ENCODE results near the gene HAUS3. TPM values are rescaled to one million over a fixed set of nuclear protein-coding genes. Genes with fewer than 3 reads are reported as not detected.

HAUS3 gene
- total RNA-seq, 2 experiments from 2014 or later = 18.0 to 18.1 TPM

DNA sequence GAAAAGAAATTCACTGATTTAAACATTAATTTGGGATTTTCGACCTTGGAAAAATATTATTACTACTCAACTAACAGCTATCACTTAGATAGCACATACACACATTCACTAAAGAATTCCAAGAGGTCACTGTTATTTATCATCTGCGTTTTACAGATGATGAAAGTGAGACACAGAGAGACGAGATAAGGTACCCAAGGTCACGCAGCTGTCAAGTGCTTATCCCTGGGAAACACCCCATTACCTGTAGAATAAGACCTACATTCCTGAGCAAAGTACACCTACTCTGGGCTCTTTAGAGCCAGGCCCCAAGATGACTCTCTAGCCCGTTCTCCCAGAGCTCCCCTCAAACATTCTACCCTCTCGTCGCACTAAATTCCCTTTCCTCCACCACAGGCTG, 48.6 kb downstream of the HAUS3 start:
- CTCF ChIA-PET = interaction anchor here (0.9 kb wide), 1 partner anchor 42 kb away, joined by 3 read pairs; no protein-coding TSS in a partner anchor
- intact Hi-C loops (cut with micrococcal nuclease) = no loop called here
- no peak for DNase-seq

DNA sequence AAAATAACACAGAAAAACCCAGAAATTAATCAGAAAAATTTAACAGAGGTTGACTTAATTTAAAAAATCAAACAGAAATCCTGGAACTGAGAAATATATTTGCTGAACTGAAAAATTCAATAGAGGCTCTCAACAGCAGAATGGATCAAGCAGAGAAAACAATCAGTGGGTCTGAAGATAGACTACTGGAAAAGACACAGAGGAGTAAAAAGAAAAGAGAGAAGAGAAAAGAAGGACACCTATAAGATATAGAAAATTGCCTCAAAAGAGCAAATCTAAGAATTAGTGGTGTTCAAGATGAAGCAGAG, 55.1 kb downstream of the HAUS3 start:
- CTCF ChIA-PET = no interaction called here
- H3K27me3 Mint-ChIP-seq (ENCODE audit: low read depth) = no peaks in the 10 kb centered on the region
- intact Hi-C loops (cut with micrococcal nuclease) = loop anchor here (5.0 kb wide), 1 partner anchor 220 kb away; no protein-coding TSS in a partner anchor

More for the DNA sequence above, 48.6 kb downstream of the HAUS3 start:
- no peaks in the 10 kb centered on the region for H3K27me3 Mint-ChIP-seq (ENCODE audit: low read depth)
- no peaks in the 10 kb centered on the region for H3K4me1 Mint-ChIP-seq (ENCODE audit: low read depth)
- H3K36me3 Mint-ChIP-seq (ENCODE audit: low read depth) = peaks cover 4% of the 10 kb centered on the region
- H3K4me3 Mint-ChIP-seq = no peak overlapping the region
- peaks cover 2% of the 10 kb centered on the region for H3K9me3 Mint-ChIP-seq
- no peak overlapping the region for H3K27ac Mint-ChIP-seq

DNA sequence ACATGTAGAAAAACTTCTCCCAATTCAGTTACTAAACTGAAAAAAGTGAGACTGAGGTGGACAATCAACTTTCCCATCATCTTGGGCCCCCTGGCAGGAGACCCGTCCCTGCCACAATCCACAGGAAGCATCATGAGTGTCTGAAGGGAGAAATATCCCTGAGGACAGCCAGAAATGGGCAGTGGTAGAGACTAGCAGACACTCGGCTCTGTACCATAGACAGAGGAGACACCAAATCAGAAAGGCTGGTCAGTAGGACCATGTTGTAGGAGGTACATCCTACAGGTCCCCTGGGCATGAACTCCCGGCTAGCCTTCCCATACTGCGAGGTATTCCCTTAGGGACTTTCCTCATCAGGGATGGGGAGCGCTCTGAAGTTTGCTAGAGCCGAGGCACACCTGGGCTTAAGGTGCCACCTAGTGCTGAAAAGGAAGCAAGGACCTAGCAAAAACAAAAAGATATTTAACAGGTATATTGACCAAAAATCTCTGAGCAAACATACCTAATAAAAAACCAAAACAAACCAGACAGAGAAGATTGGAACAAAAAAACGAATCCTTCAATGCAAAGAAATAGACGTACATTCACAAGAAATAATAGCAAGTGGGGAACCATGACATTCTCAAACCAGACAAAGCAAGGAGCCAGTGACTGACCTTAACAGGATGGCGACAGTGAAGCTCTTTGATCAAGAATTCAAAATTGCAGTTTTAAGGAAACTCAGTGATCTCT, 55.6 kb downstream of the HAUS3 start:
- Mint-ChIP-seq H3K36me3 (ENCODE audit: low read depth) (peaks cover 9% of the 10 kb centered on the region), H3K27ac (no peak overlapping the region), H3K27me3 (ENCODE audit: low read depth) (no peaks in the 10 kb centered on the region), H3K4me1 (ENCODE audit: low read depth) (no peaks in the 10 kb centered on the region), H3K9me3 (peaks cover 23% of the 10 kb centered on the region), H3K4me3 (no peak overlapping the region)
- CTCF ChIA-PET = no interaction called here
- no peak for DNase-seq
- intact Hi-C loops (cut with micrococcal nuclease) = loop anchor here (5.0 kb wide), 1 partner anchor 219 kb away; no protein-coding TSS in a partner anchor

More for the DNA sequence above, 55.1 kb downstream of the HAUS3 start:
- no peak overlapping the region for H3K4me3 Mint-ChIP-seq
- H3K9me3 Mint-ChIP-seq = peaks cover 22% of the 10 kb centered on the region
- H3K27ac Mint-ChIP-seq = no peak overlapping the region
- no peaks in the 10 kb centered on the region for H3K4me1 Mint-ChIP-seq (ENCODE audit: low read depth)
- peaks cover 9% of the 10 kb centered on the region for H3K36me3 Mint-ChIP-seq (ENCODE audit: low read depth)
- no peak for DNase-seq

DNA sequence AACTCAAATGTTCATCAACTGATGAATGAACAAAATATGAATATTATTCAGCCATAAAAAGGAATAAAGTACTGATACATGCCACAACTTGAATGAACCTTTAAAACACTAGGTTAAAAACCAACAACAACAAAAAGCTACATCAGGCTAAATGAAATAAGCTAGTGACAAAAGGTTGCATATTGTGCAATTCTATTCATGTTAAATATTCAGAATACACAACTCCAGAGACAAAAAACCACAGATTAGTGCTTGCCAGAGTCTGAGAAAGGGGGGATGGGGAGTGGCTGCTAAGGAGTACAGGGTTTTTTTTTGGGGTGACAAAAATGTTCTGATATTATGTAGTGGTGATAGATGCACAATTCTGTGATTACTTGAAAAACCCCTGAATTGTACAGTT, 58.5 kb downstream of the HAUS3 start:
- CTCF ChIA-PET = interaction anchor here (0.6 kb wide), 1 partner anchor 242 kb away, joined by 4 read pairs; no protein-coding TSS in a partner anchor
- no peak overlapping the region for H3K4me3 Mint-ChIP-seq
- intact Hi-C loops (cut with micrococcal nuclease) = no loop called here
- H3K36me3 Mint-ChIP-seq (ENCODE audit: low read depth) = peaks cover 9% of the 10 kb centered on the region
- no peaks in the 10 kb centered on the region for H3K27me3 Mint-ChIP-seq (ENCODE audit: low read depth)
- DNase-seq = no peak
- H3K27ac Mint-ChIP-seq = no peak overlapping the region
- peaks cover 21% of the 10 kb centered on the region for H3K9me3 Mint-ChIP-seq
- no peaks in the 10 kb centered on the region for H3K4me1 Mint-ChIP-seq (ENCODE audit: low read depth)

DNA sequence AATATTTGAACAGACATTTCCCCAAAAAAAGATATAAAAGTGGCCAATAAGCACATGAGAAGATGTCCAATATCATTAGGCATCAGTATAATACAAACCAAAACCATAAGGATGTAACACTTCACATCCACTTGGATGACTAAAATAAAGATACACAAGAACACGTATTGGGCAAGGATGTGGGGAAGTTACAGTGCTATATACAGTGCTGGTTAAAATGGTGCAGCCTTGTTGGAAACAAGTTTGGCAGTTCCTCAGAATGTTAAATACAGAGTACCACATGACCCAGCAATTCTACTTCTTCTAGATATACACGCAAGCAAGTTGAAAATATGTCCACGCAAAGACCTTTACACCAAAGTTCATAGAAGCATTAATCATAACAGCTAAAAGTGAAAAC, 58.9 kb downstream of the HAUS3 start:
- Mint-ChIP-seq H3K27me3 (ENCODE audit: low read depth) (no peaks in the 10 kb centered on the region), H3K4me3 (no peak overlapping the region), H3K9me3 (peaks cover 21% of the 10 kb centered on the region), H3K4me1 (ENCODE audit: low read depth) (no peaks in the 10 kb centered on the region), H3K36me3 (ENCODE audit: low read depth) (peaks cover 9% of the 10 kb centered on the region), H3K27ac (no peak overlapping the region)
- no peak for DNase-seq
- intact Hi-C loops (cut with micrococcal nuclease) = no loop called here
- CTCF ChIA-PET = interaction anchor here (0.6 kb wide), 1 partner anchor 242 kb away, joined by 4 read pairs; no protein-coding TSS in a partner anchor

DNA sequence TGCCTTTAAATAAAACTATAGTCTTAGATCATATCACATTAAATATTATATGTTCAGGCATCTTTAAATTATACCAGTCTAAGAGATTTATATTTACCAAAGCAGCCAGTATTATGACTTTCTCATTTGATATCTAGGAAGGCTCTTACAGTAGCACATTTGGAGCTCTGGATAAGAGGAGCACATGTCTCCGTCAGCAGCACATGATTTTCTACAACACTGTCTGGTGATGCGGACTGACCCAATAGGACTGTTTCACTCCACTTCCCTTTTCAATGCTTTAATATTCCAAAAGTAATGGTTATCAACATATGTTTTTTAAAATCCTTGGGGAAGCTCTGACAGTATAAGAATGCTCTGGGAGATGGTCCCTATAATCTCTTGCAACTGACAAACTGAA, 61.5 kb downstream of the HAUS3 start:
- no peak overlapping the region for H3K27ac Mint-ChIP-seq
- no peaks in the 10 kb centered on the region for H3K36me3 Mint-ChIP-seq (ENCODE audit: low read depth)
- CTCF ChIA-PET = no interaction called here
- H3K9me3 Mint-ChIP-seq = peaks cover 7% of the 10 kb centered on the region
- H3K27me3 Mint-ChIP-seq (ENCODE audit: low read depth) = no peaks in the 10 kb centered on the region
- intact Hi-C loops (cut with micrococcal nuclease) = no loop called here
- H3K4me1 Mint-ChIP-seq (ENCODE audit: low read depth) = no peaks in the 10 kb centered on the region
- no peak for DNase-seq
- H3K4me3 Mint-ChIP-seq = no peak overlapping the region

DNA sequence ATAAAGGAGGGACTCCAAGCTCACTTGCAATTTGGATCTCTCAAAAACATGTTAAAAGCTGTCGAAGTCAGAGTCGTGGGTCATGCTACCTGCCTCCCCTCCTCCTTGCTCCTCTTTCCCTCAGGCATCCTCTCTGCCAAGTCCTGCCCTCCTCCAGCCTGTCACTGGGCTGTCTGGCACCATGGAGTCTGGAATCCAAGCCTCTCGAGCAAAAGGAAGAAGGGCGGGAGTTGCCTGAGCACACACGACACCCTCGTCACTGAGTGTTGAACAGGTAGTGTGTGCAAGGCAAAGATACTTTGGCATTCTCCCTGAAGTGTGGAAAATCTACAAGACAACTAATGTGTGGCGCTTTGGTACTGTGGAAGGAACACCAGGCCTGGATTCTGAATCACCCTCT, 62.2 kb downstream of the HAUS3 start:
- Mint-ChIP-seq H3K27ac (no peak overlapping the region), H3K4me1 (ENCODE audit: low read depth) (no peaks in the 10 kb centered on the region), H3K27me3 (ENCODE audit: low read depth) (no peaks in the 10 kb centered on the region), H3K36me3 (ENCODE audit: low read depth) (no peaks in the 10 kb centered on the region), H3K9me3 (peaks cover 7% of the 10 kb centered on the region), H3K4me3 (no peak overlapping the region)
- no peak for DNase-seq
- CTCF ChIA-PET = interaction anchor here (0.6 kb wide), 1 partner anchor 51 kb away, joined by 3 read pairs; no protein-coding TSS in a partner anchor
- intact Hi-C loops (cut with micrococcal nuclease) = no loop called here

DNA sequence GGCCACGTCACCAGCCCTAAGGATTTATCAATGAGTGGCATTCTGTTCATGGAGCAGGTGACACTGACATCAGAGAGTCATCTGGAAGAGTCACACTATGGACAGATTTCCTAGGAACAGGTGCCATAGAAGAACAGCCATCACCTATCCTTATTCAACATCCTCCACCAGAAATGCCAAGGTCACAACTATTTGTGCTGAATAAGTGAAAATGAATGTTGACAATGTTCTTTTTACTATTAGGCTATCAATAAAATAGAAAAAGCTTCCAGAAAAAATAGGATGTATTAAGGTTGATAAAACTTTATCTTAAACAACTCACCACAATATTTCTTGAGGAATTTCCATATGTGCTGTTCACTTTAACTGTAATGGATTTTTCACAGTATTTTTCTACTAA, 62.9 kb downstream of the HAUS3 start:
- Mint-ChIP-seq H3K27ac (no peak overlapping the region), H3K4me1 (ENCODE audit: low read depth) (no peaks in the 10 kb centered on the region), H3K36me3 (ENCODE audit: low read depth) (no peaks in the 10 kb centered on the region), H3K9me3 (peaks cover 7% of the 10 kb centered on the region), H3K4me3 (no peak overlapping the region), H3K27me3 (ENCODE audit: low read depth) (no peaks in the 10 kb centered on the region)
- no peak for DNase-seq
- intact Hi-C loops (cut with micrococcal nuclease) = no loop called here
- CTCF ChIA-PET = interaction anchor here (0.6 to 0.7 kb wide), 2 partner anchors 51 to 117 kb away, joined by 3 read pairs; no protein-coding TSS in a partner anchor

Other genes with a start within 250 kb of the HAUS3 start
- gene NELFA, start 233.1 kb downstream of the HAUS3 start, total RNA-seq = 10 to 100 TPM; 44.1 to 45.3 TPM
- under 1 TPM; 0.21 to 0.32 TPM for gene NAT8L, start 182.8 kb downstream of the HAUS3 start, total RNA-seq
- gene POLN, start within 50 bp of the HAUS3 start, total RNA-seq = 1 to 10 TPM in 1 of 2 experiments, under 1 TPM in 1; 0.91 to 1.3 TPM
- 1 to 10 TPM; 2.3 to 2.7 TPM for gene MXD4, start 20.0 kb upstream of the HAUS3 start, total RNA-seq
- gene ZFYVE28, start 176.5 kb upstream of the HAUS3 start, total RNA-seq = 1 to 10 TPM; 5.3 to 6.2 TPM
- gene CFAP99, start 176.8 kb upstream of the HAUS3 start, total RNA-seq = not detected
- gene RNF4, start 227.0 kb upstream of the HAUS3 start, total RNA-seq = 10 to 100 TPM; 69.2 to 73.1 TPM